CD4-positive, alpha-beta T cell treated with Interleukin-15 for 4 hours (primary cell): ENCODE data around the gene CENPX.

Source experiments
- DNase-seq: peaks from one replicate; pipeline ENCODE4 v3.0.0-alpha.2; 2020; ENCODE audit warnings: low spot score

CENPX gene

DNA sequence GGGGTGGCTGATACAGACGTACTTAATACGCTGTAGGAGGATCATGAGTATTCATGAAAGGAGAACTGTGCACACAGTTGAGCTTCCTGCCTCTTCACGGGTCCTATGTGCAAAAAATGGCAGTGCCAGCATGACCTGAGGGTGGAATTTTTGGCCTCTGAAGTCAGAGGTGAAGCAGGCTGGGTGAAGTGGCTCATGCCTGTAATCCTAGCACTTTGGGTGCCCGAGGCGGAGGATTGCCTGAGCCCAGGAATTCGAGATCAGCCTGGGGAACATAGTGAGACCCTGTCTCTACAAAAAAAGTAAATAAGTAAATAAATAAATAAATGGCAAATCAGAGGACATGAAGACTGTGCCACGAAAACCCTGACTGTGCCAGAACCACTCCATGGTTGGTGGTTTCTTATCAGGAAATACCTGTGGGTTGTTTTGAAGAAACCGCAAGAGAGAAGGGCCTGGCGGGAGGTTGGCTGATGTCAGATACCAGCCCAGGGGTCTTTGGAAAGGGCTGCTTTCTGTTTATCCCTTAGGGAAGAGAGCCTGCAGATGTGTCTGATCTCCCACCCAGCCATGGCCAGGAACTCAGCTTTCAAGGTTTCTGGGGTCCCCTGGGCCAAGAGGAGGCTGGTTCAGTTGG is 41.9 kb downstream of the CENPX start:
- no peak for DNase-seq

DNA sequence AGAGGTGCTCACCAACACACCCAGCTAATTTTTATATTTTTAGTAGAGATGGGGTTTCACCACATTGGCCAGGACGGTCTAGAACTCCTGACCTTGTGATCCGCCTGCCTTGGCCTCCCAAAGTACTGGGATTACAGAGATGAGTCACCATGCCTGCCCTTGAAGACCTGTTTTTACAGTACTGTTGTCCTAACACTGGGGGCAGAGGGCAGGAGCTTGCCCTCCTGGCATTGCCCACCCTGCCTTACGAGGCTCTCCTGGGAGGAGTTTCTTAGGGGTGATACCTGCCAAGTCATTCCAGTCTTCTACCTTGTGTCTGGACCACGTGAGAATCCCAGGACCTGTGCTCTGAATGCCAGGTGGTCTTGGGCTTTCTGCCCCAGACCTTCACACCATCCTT is 42.6 kb downstream of the CENPX start:
- DNase-seq = no peak

DNA sequence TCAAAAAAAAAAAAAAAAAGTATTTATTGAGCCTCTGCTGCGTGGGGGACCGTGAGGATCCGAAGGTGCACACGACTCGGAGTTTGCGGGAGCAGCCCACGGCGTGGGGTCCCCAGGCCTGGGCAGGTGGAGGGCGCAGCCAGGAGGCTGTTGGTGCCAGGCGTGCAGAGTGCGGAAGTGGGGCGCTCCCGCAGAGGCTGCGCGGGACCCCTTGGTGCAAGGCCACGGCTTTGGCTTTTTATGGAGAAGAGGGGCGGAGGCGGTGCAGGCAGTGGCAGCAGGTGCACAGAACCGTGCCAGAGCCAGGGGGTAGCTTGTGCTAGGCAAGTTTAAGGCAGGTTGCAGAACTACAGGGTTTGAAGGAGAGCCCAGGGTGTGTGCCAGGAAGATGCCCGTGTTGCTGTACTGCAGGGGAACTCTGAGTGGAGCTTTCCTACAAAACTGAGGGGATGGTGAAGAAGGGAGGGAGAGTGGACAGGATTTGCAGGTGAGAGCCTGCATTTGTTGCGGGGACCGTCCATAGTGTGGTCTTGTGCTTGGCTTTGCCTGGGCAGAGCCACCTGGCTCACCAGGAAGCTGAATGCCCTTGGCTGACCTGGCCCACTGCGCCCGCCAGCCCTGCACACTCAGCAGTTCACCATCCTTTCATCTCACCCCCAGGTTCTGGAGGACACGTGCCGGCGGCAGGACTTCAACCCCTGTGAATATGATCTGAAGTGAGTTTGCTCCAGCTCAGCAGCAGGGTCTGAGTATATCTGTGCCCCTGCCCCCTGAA is 44.0 kb downstream of the CENPX start:
- DNase-seq = no peak

- DNase-seq = peak; percentile 89
Measured at GRCh38 chr17:81977211-81977808, 45.4 kb downstream of the CENPX start, which contains the start of gene ASPSCR1. ASPSCR1 (plus strand) TSS chr17:81977629; CDS start chr17:81977647, 18 bp downstream.

DNA sequence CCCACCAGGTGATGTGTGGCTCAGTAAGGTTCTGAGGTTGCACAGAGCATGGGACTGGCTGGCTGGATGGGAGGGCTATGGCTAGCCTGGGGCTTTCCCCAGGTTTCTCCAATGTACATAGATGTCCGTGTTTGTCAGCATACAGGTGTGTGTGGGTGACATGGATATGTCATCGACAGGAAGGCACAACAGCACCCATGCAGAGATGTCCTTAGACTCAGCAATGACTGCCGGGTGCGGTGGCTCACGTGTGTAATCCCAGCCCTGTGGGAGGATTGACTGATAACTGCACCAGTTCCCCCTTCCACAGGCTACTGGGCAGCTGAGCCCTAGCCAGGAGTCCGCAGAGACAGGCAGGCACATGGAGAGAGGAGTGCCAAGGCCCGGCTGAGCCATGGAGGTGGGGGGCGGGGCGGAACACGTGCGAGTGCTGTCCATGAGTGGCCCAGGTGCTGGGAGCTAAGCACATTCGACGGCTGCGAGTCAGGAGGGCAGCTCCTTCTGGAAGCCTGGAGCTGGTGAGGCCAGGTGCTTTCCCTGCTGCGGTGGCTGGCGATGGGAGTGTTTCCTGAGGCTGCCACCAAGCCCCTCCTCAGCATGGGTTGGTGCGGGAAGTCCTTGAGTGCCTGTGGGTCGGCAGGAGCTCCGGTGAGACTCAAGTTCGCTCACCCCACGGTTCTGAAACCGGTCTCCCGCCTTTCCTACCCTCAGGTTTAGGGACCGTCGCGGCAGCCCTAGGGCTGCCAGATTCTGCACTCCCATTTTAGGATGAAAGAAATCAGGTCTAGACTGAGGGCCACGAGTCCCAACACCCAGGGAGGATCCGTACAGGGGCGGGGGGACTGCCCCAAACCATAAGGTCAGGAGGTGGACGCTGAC is 46.1 kb downstream of the CENPX start:
- DNase-seq = peak; percentile 12

- DNase-seq = no peak
Measured at GRCh38 chr17:81973432-81973831, 49.2 kb downstream of the CENPX start.

GRCh38 chr17:81968850-81969812 is 53.5 kb downstream of the CENPX start:
- no peak for DNase-seq
